GM13976 (cell line): ENCODE results near the gene RAB2B.
A peak's percentile ranks its signal among the peaks of the same experiment; 100 is the strongest.
"Not testable (repeated sequence)": the region's sequence is repeated elsewhere in the genome, so short reads cannot be mapped to it uniquely, and the experiment has no call there.

Source experiments
- DNase-seq: peaks from one replicate; pipeline ENCODE4 v3.0.0; 2012; ENCODE audit warnings: low spot score
- CTCF ChIP-seq: IDR thresholded peaks from 2 replicates; pipeline ENCODE4 v1.5.1; 2012; ENCODE audit warnings: borderline replicate concordance, mild to moderate bottlenecking; ENCODE audit not compliant: insufficient read depth; ENCODE audit errors: extremely low read depth, missing control alignments, control extremely low read depth
- in situ Hi-C: fragments of 300-500 bp; cut with MboI; formaldehyde crosslinking; loops from one replicate; pipeline ENCODE4 v1.12.0; 2022; ENCODE audit warnings: low sequenced_read_pairs, mixed read lengths, inconsistent platforms; ENCODE audit not compliant: unreplicated experiment

Gene RAB2B

DNA sequence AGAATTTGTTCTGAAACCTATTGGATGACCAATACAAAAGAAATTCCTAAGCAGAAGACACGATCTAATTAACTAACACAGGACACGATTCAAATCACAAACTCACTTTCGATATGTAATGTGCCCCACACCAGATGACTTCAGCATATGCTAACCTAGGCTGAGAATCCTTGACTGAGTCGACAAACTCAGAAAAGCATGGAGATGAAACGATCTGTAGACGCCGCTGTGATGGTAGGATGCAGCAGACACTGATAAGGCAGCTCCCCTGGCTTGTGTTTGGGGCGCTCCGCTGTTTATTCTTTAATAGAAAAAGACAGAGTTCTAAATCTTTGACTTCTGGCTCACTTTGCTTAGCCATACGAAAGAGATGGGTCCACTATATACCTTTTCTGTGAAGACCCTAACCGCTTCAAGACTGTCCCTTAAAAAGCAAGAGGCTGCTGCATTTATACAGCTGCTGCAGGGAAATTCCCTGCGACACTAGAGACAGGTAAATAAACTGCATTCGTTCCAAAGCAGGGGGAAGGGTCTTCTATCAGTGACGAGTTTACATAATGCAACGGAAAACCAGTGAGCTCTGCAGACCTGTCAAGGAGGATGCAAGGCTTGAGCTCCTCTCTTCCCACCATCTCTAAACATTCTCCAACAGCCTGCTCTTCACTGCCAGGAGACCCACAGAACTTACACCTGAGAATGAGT is 21.8 kb downstream of the RAB2B start:
- no peak for TF ChIP-seq CTCF
- DNase-seq, result no peak
- in situ Hi-C loops, result no loop called here

DNA sequence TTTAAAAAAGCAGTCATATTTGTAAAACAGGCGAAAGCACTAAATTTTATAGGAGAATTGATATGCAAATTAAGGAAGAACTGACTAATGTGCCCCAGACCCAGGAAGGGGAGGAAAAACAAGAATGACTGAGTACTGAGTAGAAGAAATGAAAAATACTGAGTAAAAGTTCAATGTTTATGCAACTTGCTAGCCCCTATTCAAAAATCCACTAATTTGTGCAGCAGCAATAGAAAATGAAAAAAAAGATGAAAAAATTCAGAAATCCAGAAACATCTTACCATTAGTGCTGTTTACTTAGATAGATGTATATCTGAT is 26.9 kb downstream of the RAB2B start:
- TF ChIP-seq CTCF, result no peak
- DNase-seq, result no peak
- in situ Hi-C loops, result no loop called here

- DNase-seq, in situ Hi-C loops: not testable (repeated sequence)
Measured at GRCh38 chr14:21442657-21443056, 34.1 kb downstream of the RAB2B start.

DNA sequence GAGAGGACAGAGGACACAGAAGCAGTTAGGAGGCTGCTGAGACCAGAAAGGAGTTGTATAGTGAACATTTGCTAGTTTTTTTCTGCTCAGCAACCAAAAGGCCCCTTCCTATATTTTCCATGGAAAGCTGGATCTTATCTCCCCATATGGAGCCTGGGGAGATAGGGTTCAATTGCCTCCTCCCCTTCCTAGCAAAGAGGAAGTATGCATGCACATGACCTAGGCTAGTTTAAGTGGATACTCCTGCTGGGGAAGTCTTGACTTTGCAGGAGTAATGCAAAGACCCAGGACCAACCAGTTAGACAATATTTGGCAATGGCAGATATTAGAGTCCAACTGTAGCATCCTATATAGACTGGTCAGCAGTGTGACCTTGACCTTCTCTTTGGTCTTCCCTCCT is 35.9 kb downstream of the RAB2B start:
- no peak for DNase-seq
- in situ Hi-C loops, result no loop called here
- TF ChIP-seq CTCF, result no peak

DNA sequence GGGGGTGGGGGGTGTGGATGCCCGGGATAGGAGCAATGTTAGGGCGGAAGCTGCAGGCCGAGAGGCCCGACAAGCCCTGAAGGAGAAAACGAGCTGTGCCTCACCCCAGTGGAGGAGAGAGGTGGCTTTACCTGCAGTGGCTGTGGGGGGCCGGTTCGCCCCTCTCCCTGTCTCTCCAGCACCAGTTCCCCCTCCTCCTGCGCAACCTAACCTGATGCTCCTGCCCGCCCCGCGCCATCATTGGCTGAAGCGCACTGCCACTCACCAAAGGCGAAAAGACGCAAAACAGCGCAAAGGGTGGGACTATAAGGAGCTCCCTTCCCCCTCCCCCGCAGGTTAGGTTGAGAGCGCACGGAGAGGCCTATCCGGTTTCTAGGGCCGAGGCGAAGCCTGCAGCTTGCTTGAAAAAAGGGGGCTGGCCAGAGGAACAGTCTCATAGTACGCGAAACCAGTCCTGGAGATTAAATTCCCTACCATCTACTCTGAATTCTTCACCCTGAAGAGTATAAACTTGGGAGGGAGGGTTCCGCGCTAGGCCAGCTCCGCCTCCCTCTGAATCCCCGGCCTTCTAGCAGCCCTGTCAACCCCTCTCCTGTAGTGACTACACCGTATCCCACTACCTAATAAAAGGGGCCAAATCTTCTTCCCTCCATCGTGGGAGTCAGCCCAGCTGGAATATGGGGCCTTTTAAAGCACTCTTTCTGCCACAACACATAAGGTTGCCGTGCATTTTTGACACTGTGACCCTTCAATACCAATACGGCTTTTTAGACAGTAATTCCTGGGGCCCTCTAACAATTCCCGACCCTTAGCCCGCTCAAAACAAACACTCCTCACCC is 39.5 kb downstream of the RAB2B start:
- DNase-seq, result peak; percentile 95
- no peak for TF ChIP-seq CTCF
- in situ Hi-C loops, result no loop called here

DNA sequence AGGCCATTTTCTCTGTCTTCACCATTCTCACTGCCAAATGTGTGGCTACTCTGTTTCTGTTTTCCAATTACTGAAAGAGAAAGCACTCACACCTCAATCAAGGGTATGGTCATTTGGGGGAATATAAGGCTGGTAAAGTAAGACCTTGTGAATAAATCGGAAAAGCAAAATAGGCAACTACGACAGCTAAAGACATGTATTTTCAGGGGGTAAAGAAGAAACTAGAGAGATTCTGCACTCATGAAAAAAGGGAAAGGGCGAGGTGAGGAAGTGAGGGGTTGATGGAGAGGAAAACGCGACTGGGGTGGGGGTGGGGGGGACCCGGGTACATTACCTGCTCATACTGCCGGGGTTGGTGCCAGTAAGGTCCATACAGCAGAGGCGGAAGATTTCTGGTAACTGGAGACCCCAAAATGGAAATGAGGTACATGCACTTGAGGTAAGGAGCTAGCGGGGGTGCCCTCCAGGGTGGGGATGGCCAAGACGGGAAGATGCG is 40.1 kb downstream of the RAB2B start:
- DNase-seq, result no peak
- TF ChIP-seq CTCF, result no peak
- in situ Hi-C loops, result no loop called here

DNA sequence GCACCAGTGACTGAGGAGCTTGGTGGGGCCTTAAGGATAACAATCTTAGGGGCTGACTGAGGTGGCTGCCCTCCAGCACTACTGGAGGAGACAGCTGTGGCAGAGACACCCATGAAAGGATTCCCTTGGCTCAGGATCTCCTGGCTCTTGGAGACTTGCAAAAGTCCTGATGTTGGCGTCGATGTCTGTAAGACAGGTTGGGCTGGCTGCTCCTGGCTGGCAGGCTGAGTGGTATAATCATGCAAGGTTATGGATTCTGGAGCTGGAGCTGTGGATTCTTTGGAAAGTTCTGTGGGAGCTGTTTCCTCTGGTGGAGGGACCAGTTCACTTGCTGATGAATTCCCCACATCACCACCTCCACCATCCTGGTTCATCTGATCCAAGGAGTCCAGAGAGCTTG is 45.6 kb downstream of the RAB2B start:
- no peak for TF ChIP-seq CTCF
- DNase-seq, result no peak
- in situ Hi-C loops, result no loop called here
